ENCODE results near the gene RFK. TPM values are rescaled to one million over a fixed set of nuclear protein-coding genes. Genes with fewer than 3 reads are reported as not detected.

The RFK gene
- total RNA-seq, 4 donors from 2014 or later = 10.3 to 18.5 (median 12.3) TPM

DNA sequence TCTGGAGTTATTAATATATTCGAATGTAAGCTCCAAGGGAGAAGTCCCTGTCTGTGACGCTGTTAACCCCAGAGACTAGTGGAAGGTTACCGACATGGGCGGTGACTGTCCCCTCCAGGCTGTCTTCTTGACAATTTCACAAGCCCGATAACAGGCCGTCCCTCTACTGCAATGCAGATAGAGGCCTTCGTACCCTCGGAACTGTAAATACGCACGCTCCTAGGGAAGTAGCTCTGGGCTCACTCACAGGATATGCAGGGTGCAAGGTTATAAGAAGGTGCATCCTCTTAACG, 680 bp upstream of the RFK start:
- Histone ChIP-seq H3K27me3 (no peaks in the 10 kb centered on the region), H3K4me3 (peak overlapping the region; percentile 89 to 93 (median 92)), H3K9me3 (peaks cover 0 to 5% (median 0%) of the 10 kb centered on the region in 3 donors), H3K36me3 (peaks cover 0 to 14% (median 0%) of the 10 kb centered on the region in 3 donors), H3K27ac (peak overlapping the region; percentile 94 to 95 (median 94)), H3K4me1 (peaks cover 5 to 24% (median 7%) of the 10 kb centered on the region in 3 donors)
- DNase-seq = no peak
- intact Hi-C loops (cut with DNase I) = no loop called here
- no peak for TF ChIP-seq POLR2A (IDR thresholded peaks at IDR 0.05)
- TF ChIP-seq, protein P1, sequence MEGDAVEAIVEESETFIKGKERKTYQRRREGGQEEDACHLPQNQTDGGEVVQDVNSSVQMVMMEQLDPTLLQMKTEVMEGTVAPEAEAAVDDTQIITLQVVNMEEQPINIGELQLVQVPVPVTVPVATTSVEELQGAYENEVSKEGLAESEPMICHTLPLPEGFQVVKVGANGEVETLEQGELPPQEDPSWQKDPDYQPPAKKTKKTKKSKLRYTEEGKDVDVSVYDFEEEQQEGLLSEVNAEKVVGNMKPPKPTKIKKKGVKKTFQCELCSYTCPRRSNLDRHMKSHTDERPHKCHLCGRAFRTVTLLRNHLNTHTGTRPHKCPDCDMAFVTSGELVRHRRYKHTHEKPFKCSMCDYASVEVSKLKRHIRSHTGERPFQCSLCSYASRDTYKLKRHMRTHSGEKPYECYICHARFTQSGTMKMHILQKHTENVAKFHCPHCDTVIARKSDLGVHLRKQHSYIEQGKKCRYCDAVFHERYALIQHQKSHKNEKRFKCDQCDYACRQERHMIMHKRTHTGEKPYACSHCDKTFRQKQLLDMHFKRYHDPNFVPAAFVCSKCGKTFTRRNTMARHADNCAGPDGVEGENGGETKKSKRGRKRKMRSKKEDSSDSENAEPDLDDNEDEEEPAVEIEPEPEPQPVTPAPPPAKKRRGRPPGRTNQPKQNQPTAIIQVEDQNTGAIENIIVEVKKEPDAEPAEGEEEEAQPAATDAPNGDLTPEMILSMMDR (IDR thresholded peaks at IDR 0.05) = no peak
- WGBS, 2 donors = 0% methylated on average over 9 to 11 of the region's 11 CpGs

DNA sequence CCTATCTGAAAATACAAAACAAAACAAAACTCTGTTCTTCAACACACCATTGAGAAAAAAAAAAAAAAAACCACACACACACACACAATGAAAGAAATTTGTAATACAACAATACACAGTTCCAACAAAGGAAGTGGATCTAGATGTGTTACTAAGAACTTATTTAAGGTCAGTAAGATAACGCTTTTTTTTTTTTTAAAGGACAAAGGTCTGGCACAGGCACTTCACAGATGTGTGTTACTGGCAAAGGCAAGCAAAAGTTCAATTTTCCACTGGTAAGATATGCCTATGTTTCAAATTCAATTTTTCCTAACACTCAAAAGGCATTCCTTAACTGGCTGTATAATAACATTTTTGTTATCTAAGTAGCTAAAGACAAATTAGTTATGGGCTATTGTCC, 3.6 kb downstream of the RFK start:
- DNase-seq = no peak
- no peak overlapping the region for H3K27ac ChIP-seq
- H3K9me3 ChIP-seq = peaks cover 0 to 5% (median 0%) of the 10 kb centered on the region in 3 donors
- intact Hi-C loops (cut with DNase I) = no loop called here
- no peaks in the 10 kb centered on the region for H3K27me3 ChIP-seq
- WGBS, 2 donors = 45 to 57% methylated on average over 1 of the region's 1 CpG
- H3K4me1 ChIP-seq = peaks cover 5 to 23% (median 7%) of the 10 kb centered on the region in 3 donors
- no peak overlapping the region for H3K4me3 ChIP-seq
- peaks cover 0 to 52% (median 0%) of the 10 kb centered on the region in 3 donors for H3K36me3 ChIP-seq
- TF ChIP-seq, protein P1 (IDR thresholded peaks at IDR 0.05) = no peak
- TF ChIP-seq POLR2A (IDR thresholded peaks at IDR 0.05) = no peak

DNA sequence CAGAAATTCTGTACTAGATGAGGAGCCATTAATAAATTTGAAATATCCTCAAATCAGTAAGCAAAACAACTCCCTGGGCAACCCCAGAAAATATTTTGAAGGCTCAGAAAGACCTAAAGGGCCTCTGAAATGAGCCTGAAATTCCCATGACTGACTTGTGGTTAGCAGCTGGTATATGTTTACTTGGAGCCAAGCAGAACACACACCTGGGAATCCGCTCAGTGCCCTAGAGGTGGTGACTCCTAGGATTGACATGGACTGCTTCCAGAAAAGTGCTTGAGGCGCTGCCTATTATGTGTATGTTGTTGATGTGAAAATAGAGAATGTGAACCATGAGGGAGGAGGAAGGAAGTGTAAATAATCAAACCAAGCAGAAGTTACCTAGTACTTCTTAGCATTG, 14.7 kb downstream of the RFK start:
- Histone ChIP-seq H3K36me3 (peaks cover 0 to 6% (median 0%) of the 10 kb centered on the region in 3 donors), H3K27ac (no peak overlapping the region), H3K27me3 (no peaks in the 10 kb centered on the region), H3K4me3 (no peak overlapping the region), H3K9me3 (no peaks in the 10 kb centered on the region), H3K4me1 (peaks cover 0 to 15% (median 5%) of the 10 kb centered on the region in 3 donors)
- DNase-seq = no peak
- intact Hi-C loops (cut with DNase I) = no loop called here
- no peak for TF ChIP-seq POLR2A (IDR thresholded peaks at IDR 0.05)
- TF ChIP-seq, protein P1 (IDR thresholded peaks at IDR 0.05) = no peak
- 31 to 66% methylated on average over 2 of the region's 2 CpGs for WGBS, 2 donors

DNA sequence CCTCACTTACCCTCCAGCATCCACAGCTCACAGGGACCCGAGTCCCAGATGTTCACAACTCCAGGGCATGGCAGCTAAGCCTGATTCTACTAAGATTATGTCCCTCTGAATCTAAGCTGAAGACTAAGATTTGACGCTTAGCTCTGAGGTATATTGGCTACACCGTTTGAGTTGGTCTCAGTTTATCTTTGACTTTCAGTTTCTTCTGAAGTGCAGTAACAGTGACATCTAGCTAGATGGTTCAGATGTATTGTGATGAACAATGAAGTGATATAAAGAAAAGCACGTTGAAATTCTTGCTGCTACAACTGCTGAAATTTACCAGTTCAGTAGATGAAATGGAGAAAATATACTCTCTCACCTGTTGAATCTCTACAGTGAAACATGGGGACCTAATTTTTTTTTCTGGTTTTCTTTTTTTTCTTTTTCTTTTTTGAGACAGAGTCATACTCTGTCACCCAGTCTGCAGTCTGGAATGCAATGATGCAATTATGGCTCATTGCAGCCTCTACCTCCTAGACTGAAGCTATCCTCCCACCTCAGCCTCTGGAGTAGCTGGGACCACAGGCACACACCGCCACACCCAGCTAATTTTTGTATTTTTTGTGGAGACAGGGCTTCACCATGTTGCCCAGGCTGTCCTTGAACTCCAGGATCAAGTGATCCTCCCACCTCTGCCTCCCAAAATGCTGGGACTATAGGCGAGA, 15.7 kb downstream of the RFK start:
- H3K4me3 ChIP-seq = no peak overlapping the region
- no peaks in the 10 kb centered on the region for H3K9me3 ChIP-seq
- H3K27me3 ChIP-seq = no peaks in the 10 kb centered on the region
- no peaks in the 10 kb centered on the region for H3K36me3 ChIP-seq
- DNase-seq = no peak
- intact Hi-C loops (cut with DNase I) = no loop called here
- H3K27ac ChIP-seq = no peak overlapping the region
- 83 to 85% methylated on average over 6 of the region's 6 CpGs for WGBS, 2 donors
- peaks cover 0 to 25% (median 8%) of the 10 kb centered on the region in 3 donors for H3K4me1 ChIP-seq
- no peak for TF ChIP-seq POLR2A (IDR thresholded peaks at IDR 0.05)
- TF ChIP-seq, protein P1 (IDR thresholded peaks at IDR 0.05) = no peak

DNA sequence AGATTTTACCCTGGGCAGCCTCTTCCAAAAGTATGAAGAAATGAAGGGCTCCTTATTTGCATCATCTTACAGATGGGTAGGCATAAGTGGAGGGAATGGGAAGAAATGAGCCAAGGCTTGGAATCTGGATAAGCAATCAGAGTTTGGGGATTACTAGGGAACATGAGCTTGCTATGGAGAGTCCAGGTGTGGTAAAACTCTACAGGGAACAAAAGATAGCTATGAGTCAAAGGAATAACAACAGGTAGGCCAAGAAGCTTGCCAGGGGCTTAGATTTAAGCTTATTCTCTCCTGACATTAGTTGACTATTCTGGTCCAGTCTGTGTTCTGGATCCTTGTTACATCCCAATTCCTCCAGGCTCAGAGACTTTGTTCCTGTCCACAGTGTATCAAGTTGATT, 16.4 kb downstream of the RFK start:
- no peaks in the 10 kb centered on the region for H3K27me3 ChIP-seq
- DNase-seq = no peak
- peaks cover 5 to 32% (median 15%) of the 10 kb centered on the region in 3 donors for H3K4me1 ChIP-seq
- intact Hi-C loops (cut with DNase I) = no loop called here
- no peaks in the 10 kb centered on the region for H3K36me3 ChIP-seq
- H3K9me3 ChIP-seq = no peaks in the 10 kb centered on the region
- H3K27ac ChIP-seq = no peak overlapping the region
- TF ChIP-seq POLR2A (IDR thresholded peaks at IDR 0.05) = no peak
- TF ChIP-seq, protein P1 (IDR thresholded peaks at IDR 0.05) = no peak
- no peak overlapping the region for H3K4me3 ChIP-seq
